Left renal pelvis (tissue), 4 donors: ENCODE measurements around the gene LIF. TPM values are rescaled to one million over a fixed set of nuclear protein-coding genes. Genes with fewer than 3 reads are reported as not detected.

ENCODE experiments used
- DNase-seq, 4 donors: peaks; one replicate each; pipeline ENCODE4 v3.0.0-alpha.2; 2013; ENCODE audit warnings: low read depth in 4 of 4, low spot score in 3 of 4
- polyA plus RNA-seq, 4 donors: library from polyadenylated mRNA; unstranded; fragments of 120-200 nt; gene quantifications; one replicate each; pipeline ENCODE4 v1.2.1, GENCODE V29; 2013; ENCODE audit not compliant: insufficient read length in 4 of 4

Gene LIF
- polyA plus RNA-seq, 4 donors = 1.6 to 2.3 (median 1.8) TPM

DNA sequence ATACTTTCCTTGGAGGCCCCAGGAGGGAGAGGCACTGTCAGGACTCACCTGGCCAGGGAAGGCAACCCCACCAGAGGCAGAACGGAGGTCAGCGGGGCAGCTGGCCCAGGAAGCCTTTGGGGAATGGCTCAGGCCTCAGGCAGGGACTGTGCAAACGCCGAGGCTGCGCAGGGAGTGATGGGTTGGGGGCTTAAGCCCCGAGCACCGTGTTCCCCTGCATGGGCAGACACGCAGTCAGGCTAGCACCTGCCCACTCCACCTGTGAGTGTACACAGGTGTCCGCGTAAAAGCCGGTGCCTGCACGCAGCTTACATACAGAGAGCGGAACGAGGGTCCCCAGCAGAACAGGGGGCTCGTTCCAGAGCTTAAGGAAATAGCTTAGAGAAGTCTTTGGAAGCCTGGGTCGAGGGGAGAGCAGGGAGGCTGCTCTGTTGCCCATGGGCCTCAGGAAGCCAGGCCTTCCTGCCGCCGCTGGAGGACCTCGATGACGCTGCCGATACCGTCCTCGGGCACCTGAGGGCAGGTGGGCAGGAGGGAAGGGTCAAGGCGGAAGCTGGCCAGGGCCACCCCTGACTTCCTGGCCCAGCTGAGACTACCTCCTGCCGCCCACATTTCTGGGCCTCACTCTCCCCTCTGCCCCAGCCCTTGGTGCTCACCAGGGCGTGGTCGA is 38.8 kb upstream of the LIF start:
- DNase-seq = no peak

DNA sequence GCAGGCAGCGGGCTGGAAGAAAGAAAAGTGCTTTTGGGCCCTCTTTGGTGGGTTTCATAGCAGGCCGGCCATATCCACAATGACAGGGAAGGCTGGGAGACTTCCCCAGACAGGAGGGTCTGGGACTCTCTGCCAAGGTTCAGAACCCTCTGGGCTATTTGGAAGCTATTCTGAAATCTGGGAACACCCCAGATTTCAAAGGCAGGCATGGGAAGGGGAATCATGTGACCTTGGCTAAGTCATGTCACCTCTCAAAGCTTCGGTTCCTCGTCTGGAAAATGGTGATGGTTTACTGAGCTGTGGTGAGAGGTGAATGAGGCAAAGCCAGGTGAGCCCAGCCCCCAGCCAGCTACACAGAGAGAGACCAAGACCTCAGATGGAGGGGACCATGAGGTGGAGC is 38.1 kb upstream of the LIF start:
- no peak for DNase-seq

DNA sequence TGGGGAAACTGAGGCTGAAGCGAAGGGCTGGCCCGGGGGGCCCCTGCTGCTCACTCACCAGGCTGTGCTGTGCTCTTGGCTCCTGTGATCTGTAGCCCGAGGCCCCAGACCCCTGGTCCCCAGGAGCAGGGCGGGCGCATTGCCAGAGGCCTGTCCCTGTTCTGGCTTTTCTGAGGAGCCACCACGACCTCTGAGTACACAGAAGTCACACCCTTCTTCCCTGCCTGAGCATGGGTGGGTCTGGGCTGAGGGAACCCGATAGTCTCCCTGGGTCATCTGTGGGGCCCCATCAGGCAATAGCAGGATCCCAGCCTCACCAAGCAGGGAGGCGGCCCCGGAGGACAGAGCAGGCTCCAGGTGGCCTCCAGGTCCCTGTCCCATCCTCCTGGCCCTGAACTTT is 37.6 kb upstream of the LIF start:
- no peak for DNase-seq

DNA sequence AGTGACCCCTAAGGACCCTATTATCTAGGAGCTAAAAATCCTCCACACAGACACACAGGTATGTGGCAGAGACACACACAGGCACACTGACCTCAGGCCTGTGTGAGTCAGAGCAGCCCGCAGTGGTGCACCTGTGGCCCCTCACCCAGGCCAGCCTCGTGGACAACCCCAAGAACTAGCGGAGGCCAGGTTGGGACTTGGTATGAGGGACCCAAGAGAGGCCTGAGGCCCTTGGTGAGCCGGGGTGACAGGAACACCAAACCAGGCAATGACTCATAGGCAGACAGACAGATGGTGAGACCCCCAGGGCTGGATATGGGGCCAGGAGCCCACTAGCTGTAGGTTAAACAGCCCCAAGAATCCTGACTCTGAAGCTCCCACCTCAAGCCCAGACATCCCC is 36.8 kb upstream of the LIF start:
- DNase-seq = no peak

DNA sequence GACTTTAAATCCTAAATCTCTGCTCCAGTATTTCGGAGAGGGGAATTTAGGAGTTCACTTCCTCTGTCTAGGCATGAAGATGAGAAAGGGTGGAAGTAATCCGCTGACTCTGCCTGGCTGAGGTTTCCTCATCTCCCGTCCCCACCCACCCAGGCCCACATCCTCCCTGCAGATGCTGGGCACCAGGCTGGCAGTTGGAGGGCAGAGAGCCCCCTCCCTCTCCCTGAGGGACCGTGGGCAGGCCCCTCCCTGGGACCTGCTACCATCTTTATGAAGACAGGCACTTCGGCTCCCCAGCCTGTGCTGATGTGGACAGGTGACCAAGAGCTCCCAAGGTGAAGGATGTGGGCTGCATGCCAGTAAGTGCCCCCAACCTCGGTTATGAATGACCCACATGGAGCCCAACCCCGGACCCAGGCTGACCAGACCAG is 36.1 kb upstream of the LIF start:
- no peak for DNase-seq

DNA sequence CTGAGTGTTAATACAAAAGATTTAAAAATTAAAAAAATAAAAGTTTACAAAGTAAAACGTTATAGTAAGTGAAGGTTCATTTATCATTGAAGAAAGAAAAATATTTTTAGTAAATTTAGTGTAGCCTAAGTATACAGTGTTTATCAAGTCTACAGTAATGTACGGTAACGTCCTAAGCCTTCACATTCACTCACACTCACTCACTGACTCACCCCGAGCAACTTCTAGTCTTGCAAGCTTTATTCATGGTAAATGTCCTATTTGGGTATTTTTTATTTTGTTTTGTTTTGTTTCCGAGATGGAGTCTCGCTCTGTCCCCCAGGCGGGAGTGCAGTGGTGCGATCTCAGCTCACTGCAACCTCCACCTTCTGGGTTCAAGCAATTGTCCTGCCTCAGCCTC is 33.9 kb upstream of the LIF start:
- DNase-seq = no peak

DNA sequence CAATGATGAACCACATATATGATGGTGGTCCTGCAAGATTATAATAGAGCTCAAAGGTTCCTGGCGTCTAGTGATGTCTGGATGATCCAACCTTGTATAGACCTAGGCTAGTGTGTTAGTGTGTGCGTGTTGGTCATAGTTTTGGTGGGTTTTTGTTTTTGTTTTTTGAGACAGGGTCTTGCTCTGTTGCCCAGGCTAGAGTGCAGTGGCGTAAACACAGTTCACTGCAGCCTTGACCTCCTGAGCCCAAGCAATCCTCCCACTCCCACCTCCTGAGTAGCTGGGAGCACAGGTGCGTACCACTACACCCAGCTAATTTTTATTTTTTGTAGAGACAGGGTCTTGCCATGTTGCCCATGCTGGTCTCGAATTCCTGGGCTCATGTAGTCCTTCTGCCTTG is 33.4 kb upstream of the LIF start:
- DNase-seq = no peak

DNA sequence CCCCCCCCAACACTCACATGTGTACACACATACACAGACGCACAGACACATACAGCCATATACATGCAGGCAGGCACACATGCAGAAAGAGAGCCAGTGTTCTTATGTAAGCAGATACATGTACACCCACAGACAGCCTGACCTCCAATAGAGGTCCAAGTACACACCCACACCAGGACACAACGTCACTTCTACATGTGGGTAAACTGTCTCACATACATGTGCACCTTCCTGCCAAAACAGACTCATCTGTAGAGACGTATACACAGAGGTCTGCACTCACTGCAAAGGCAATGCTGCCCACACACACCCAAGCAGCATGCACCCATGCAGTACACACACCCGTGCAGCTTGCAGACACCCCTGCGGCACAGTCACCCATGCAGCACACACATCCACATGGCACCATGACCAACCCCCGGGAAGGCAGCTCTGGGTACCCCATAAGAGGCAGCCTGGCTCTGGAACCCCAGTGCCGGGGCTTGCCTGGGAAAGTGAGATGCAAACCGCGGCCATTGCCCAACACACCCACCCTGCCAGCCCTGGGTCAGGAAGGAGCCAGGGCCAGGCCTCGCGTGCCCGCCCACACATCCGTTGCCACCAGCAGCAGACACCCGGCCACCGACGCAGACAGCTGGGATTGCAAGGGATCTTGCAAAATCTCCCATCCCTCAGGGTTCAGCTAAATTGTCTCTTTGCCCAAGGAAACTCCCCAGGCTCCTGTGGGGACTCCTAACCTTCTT is 32.7 kb upstream of the LIF start:
- DNase-seq = no peak

DNA sequence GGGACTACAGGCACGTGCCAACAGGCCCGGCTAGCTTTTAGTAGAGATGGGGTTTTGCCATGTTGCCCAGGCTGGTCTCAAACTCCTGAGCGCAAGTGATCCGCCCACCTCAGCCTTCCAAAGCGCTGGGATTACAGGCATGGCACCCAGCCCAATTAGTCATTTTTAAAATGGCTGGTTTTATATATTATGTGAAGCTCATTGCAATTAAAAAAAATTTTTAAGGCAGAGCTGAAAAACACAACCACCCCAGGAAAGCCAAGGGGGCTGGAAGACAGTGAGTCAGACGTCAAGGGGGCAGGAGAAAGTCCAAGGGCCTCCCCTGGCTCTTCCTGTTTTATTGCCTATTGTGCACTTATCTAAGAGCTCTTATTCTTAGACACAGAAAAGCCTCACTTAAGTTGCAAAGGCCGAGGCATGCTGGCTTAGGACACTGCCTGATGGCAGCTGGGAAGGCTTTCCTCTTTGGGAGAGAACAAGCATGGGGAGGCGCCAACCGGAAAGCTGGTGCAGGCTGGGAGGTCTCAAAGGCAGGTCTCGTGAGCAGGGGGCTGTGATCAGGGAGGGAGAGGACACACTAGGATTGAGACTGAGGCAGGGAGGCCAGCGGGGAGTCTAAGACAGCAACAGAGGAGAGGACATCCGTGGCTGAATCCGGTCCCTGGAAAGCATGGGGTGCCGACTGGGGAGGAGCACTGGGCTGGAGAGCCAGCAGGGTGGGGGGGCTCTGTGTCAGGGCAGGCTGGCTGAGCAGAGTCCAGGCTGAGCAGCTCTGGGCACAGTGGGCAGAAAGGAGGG is 31.2 kb upstream of the LIF start:
- DNase-seq = no peak

DNA sequence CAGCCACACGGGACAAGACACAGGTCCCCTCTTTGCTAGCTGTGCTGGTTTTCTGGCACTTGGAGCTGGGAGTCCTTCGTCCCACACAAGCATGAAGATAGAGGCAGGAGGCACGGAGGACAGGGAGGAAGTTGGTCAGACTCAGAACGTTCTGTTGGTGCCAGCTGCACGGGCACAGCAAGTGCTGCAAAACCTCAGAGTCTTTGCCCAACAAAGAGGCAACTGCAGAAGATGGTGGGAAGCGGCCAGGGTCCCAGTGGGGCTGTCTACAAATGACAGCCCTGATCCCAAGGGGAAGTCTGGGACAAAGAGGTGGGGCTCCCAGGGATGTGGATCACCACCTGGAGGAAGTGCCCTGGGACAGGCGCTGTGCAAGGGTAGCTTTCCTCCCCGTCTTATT is 29.5 kb upstream of the LIF start:
- no peak for DNase-seq

DNA sequence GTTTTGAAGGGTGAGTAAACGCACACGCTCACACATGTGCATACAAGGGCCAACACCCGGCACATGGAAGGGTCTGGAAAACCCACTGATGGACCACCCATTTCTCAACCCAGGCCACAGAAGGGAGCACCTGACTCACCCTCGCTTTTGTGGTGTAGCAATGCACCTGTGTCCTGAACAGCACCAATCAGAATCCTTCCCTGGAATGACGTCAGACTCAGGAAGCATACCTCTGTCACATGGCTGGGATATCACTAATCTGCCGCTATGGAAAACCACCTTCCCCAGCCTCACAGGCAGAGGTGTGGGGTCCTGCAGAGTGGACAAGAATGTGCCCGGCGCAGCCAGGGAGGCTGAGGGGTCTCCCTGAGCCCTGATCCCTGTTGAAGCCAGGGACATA is 29.1 kb upstream of the LIF start:
- no peak for DNase-seq

DNA sequence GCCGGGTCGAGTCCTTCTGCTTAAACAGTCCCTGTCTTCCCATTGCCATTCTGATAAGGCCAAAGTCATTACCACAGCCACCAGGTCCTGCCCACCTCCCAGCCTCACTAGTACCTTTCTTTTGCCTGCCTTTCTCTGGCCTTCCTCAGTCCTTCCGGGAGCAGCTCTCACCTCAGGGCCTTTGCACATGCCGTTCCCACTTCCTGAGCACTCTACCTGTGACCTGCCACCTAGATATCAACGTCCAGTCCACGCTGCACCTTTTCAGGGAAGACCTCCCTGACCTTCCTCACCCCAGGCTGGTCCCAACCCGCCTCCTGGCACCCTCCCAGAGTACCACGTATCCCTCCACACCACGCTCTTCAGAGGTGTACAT is 27.9 kb upstream of the LIF start:
- DNase-seq = no peak

DNA sequence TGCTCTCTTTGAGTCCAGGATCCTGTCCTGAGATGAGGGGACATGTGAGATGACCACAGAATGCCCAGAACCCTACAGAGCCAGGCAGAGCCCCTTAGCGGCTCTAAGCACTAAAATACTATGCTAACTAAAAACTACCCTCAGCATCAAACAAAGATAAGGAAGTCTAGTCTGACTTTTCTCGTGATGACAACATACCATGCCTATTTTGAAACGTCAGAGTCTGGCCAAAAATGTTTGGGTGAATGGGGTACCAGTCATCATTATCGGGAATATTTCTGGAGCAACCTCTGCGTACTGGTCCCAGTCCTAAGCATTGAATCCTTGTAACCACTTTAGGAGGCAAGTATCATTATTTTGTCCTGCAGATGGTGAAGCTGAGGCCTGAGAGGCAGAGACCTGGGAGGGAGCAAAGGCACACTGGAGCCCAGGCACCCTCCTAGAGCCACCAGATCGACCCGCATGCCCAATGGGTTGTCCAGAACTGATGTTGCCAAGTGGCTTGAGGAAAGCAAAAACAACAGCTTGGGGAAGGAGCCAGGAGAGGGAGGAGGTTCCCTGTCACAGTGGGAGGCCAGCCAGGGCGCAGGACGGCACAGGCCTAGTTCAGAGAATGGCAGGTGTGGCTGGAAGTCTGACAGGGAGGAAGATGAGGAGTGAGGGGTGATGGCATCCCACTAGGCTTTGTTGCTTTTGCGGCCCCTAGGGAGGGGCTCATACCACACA is 27.3 kb upstream of the LIF start:
- DNase-seq = no peak

DNA sequence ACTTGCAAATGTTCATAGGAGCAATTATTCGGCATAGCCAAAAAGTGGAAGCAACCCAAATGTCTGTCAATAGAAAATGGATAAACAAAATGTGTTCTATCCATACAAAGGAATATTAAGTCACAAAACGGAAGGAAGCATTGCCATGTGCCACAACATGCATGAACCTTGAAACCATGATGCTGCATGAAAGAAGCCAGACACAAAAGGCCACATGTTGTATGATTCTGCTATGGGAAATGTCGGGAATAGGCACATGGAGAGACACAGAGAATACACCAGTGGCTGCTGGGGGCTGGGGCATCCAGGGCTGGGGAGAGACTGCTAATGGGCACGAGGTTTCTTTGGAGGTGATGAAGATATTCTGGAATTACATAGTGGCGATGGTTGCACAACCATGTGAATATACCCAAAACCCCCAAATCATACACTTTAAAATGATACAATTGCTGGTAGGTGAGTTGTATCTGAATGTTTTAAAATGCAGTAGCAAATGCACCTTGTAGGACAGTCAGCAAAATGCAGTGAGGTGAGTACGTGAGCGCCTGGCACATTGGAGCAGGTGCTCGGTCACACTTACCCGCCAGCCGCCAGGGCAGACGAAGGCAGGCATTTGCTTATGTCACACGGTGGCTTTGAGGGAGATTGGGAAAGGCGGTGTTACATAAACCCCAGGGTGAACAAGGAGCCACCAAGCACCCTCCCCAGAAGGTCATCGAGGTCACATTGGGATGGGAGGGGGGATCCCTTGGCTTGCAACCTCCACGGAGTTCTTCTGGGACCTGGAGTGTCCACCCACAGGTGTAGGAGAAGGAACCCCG is 26.4 kb upstream of the LIF start:
- no peak for DNase-seq

DNA sequence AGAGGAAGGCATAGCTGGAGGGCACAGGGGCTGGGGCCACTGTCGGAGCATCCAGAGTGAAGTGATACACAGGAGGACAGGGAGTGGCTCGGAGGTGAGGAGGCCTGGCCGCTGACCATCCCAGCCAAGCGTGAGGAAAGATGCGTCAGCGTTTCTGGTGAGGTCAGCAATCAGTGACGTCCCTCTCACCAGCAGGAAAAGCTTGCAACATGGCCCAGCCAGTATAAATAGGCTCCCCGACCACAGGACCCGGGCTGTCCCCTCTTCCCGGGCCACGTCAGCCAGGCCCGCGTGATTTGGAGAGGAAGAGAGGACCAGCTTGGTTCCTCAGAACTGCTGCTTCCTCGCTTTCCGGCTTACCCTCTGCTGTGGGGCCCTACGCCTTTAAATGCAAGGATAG is 24.3 kb upstream of the LIF start:
- no peak for DNase-seq

DNA sequence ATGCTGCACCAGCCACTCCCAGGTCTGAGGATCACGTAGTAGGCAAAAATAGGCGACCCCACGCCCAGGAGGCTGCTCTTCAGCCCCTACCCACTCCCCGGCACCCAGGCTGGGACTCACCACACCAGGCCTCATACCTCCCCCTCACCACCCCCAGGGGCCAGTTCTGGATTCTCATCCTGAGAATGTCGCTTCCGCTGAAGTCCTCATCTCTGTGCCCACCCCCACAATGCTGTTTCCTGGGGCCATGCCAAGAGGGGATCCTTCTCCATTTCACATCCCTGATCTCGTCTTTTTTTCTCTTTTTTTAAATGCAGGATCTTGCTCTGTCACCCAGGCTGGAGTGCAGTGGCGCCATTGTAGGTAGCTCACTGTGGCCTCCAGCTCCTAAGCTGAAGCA is 21.8 kb upstream of the LIF start:
- DNase-seq = no peak

DNA sequence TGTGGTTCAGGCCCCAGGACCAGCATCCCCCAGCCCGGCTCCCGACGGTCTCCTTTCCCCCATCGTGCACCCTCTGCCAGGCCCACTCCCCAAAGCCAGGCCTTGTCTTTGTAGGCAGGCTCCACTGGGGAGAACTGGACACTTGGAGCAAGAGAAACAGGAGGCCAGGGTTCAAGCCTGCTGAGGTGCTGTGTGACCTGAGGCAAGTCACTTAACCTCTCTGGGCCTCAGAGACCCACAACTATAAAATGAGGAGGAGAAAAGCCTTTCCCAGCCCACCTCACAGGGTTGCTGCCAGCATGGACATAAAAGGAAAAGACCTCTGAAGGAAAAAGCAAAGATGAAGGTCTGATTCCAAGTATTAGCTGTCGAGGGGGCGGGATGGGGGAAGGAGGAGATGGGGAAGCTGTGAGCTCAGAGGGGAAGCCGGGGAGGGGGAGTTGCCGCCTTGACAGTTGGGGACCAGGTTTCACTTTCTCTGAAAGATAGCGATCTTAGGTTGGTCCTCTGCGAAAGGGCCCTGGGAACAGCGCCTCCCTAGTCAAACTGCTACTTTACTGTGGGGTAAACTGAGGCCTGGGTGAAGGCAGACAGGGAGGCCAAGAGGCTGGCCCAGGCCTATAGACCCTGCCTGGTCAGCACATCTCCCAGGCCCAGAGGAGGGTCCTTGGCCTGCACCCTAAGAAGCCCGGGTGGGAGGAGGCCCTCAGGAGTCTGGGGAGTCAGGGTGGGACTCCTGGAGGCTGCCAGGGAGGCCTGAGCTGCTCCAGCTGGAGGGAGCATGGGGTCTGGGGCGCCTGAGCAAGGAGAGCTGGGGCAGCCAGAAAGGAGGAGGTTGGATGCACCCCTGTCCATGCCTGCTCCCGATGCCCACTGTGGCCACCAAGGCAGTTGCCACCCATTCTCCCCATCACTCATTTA is 21.1 kb upstream of the LIF start:
- DNase-seq = no peak

DNA sequence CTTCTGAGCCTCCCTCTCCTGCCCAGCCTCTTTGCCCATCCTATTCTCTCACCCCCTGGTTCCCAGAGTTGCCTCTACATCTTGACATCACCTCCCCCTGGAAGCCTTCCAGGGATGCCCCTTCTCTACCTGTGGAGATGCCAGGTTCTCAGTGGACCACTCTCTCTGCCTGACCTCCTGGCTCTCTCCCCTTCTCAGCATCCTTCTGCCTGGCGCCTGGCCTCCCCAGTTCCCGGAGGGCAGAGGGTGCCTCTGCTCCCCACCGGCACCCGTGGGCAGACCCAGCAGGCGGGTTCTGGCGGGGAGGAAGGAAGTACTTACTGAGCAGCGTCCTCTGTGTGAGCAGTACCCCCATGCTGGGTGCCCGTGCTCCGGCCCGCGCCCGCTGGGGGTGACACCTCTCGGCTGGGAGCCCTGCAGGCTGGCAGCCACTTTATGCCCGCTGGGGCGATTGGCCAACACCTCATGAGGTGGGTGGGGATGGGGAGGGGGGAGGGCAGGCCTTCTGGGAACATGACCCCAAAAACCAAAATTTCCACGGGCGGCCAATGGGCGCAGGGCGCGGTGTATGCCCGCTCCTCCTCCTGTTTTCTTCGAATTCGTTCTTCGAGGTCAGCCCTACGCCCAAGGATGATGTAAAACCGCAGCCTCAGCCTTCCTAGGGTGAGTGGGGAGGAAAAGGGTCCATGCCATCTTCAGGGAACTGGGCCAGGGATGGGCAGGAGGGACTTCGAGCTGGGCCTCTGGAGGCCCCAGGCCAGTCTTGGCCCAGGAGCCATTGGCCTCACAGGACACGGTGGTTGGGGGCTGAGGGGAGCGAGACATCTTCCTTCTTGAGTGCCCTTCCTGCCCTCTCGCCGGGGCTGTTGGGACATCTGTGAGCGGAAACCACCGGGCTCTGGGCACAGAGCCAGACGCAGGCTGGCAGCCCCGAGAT is 20.2 kb upstream of the LIF start, which contains the start of gene OSM:
Gene OSM, minus strand, starts transcription at position 407 of the 937 bp plus-strand sequence. Its CDS starts 52 bp downstream, at position 355.
- no peak for DNase-seq
